WTC11 (cell line): ENCODE data around the gene GNG4. TPM values are rescaled to one million over a fixed set of nuclear protein-coding genes. Genes with fewer than 3 reads are reported as not detected.

Source experiments
- ATAC-seq: fragments of 200-7000 bp; cut with Tn5 transposase; 2 replicates; pipeline ENCODE4 v1.10.0; 2021; ENCODE audit warnings: mild to moderate bottlenecking, moderate library complexity
- CTCF ChIA-PET: fragments of 300-600 bp; sonication (Branson Sonifier 250); formaldehyde crosslinking; loops from one replicate; lab custom pipeline; 2021; ENCODE audit warnings: antibody characterized with exemption; lab: Charles Lee
- POLR2A ChIA-PET: fragments of 350-600 bp; sonication (Branson Sonifier 250); formaldehyde crosslinking; loops from one replicate; lab custom pipeline; 2021; ENCODE audit warnings: antibody characterized with exemption; lab: Charles Lee
- DNase-seq: peaks from one replicate; pipeline ENCODE4 v3.0.0; 2021; ENCODE audit warnings: low spot score
- H3K27ac Mint-ChIP-seq: 2 replicates; pipeline ENCODE4 v1.8.0; 2021; ENCODE audit warnings: mixed read lengths
- H3K27me3 Mint-ChIP-seq: 2 replicates; pipeline ENCODE4 v1.8.0; 2021; ENCODE audit warnings: low read depth, mild to moderate bottlenecking, moderate library complexity, mixed read lengths
- H3K36me3 Mint-ChIP-seq: 2 replicates; pipeline ENCODE4 v1.8.0; 2021; ENCODE audit warnings: mixed read lengths
- H3K4me1 Mint-ChIP-seq: 2 replicates; pipeline ENCODE4 v1.8.0; 2022; ENCODE audit warnings: mixed read lengths
- H3K4me3 Mint-ChIP-seq: 2 replicates; pipeline ENCODE4 v1.8.0; 2021; ENCODE audit warnings: mild to moderate bottlenecking, moderate library complexity, mixed read lengths
- H3K9me3 Mint-ChIP-seq: 2 replicates; pipeline ENCODE4 v1.8.0; 2021; ENCODE audit warnings: mixed read lengths
- CTCF ChIP-seq: fragments of 200-600 bp; IDR thresholded peaks from 2 replicates; pipeline ENCODE4 v1.8.0; 2022; ENCODE audit warnings: antibody characterized with exemption
- ESRRA ChIP-seq: sonication (generic); formaldehyde crosslinking; IDR thresholded peaks from 2 replicates; pipeline ENCODE4 v1.8.1; 2022; ENCODE audit warnings: mild to moderate bottlenecking, missing genetic modification reagents, borderline replicate concordance
- ETV6 ChIP-seq: sonication (generic); formaldehyde crosslinking; IDR thresholded peaks from 2 replicates; pipeline ENCODE4 v1.8.1; 2022; ENCODE audit warnings: mild to moderate bottlenecking, missing genetic modification reagents
- PRDM15 ChIP-seq: sonication (generic); formaldehyde crosslinking; IDR thresholded peaks from 2 replicates; pipeline ENCODE4 v1.8.0; 2022; ENCODE audit warnings: missing genetic modification reagents
- PREB ChIP-seq: sonication (generic); formaldehyde crosslinking; IDR thresholded peaks from 2 replicates; pipeline ENCODE4 v1.8.1; 2022; ENCODE audit warnings: mild to moderate bottlenecking, missing genetic modification reagents, moderate library complexity, borderline replicate concordance
- RELA ChIP-seq: sonication (generic); formaldehyde crosslinking; IDR thresholded peaks from 2 replicates; pipeline ENCODE4 v1.8.1; 2022; ENCODE audit warnings: missing genetic modification reagents, mild to moderate bottlenecking, borderline replicate concordance
- SMAD3 ChIP-seq: sonication (generic); formaldehyde crosslinking; IDR thresholded peaks from 2 replicates; pipeline ENCODE4 v1.8.0; 2022; ENCODE audit warnings: missing genetic modification reagents, mild to moderate bottlenecking, borderline replicate concordance
- ZNF281 ChIP-seq: sonication (generic); formaldehyde crosslinking; IDR thresholded peaks from 2 replicates; pipeline ENCODE4 v1.8.0; 2023; ENCODE audit warnings: mild to moderate bottlenecking, missing genetic modification reagents
- ZNF512 ChIP-seq: sonication (generic); formaldehyde crosslinking; IDR thresholded peaks from 2 replicates; pipeline ENCODE4 v1.8.1; 2022; ENCODE audit warnings: missing genetic modification reagents, borderline replicate concordance
- ZSCAN18 ChIP-seq: fragments of 250-450 bp; sonication (Bioruptor Pico); IDR thresholded peaks from 2 replicates; pipeline ENCODE4 v2.1.2; 2022; ENCODE audit warnings: mild to moderate bottlenecking, moderate library complexity
- total RNA-seq: library from RNA; stranded (reverse); gene quantifications from 3 replicates; pipeline ENCODE4 v1.2.3, GENCODE V29; 2021

The GNG4 gene
- total RNA-seq, 1 experiment from 2014 or later, result 38.3 TPM

GRCh38 chr1:235515844-235516512, 133.6 kb downstream of the GNG4 start (continued):
- TF ChIP-seq RELA (no peak), PRDM15 (CRISPR knock-in tag) (no peak), ETV6 (CRISPR knock-in tag) (no peak), SMAD3 (CRISPR knock-in tag) (no peak), ZSCAN18 (CRISPR knock-in tag) (no peak)

GRCh38 chr1:235513495-235514366, 135.9 kb downstream of the GNG4 start:
- Mint-ChIP-seq H3K27me3 (no peaks in the 10 kb centered on the region), H3K4me1 (no peaks in the 10 kb centered on the region), H3K4me3 (no peak overlapping the region), H3K36me3 (no peaks in the 10 kb centered on the region), H3K27ac (no peak overlapping the region), H3K9me3 (no peaks in the 10 kb centered on the region)
- no peak for DNase-seq
- POLR2A ChIA-PET, result interaction anchor here (0.6 kb wide), 2 partner anchors 237 to 1371 kb away, joined by 4 to 8 read pairs; no protein-coding TSS in a partner anchor
- CTCF ChIA-PET, result interaction anchor here (0.6 to 2.1 kb wide), 21 partner anchors 9 to 552 kb away, joined by 3 to 22 read pairs (median 4); partner anchors contain the start of gene B3GALNT2
- TF ChIP-seq CTCF, result peak; percentile 69
- TF ChIP-seq PREB, result no peak
- peak; percentile 46 for ATAC-seq

- POLR2A ChIA-PET, result interaction anchor here (0.7 kb wide), 1 partner anchor 244 kb away, joined by 3 read pairs; no protein-coding TSS in a partner anchor
- TF ChIP-seq ZSCAN18 (CRISPR knock-in tag) (no peak), ESRRA (no peak), ZNF281 (CRISPR knock-in tag) (no peak), ZNF512 (CRISPR knock-in tag) (no peak)
These were observed 137.9 kb downstream of the GNG4 start for GRCh38 chr1:235511470-235512240.

More at GRCh38 chr1:235511470-235512240, 137.9 kb downstream of the GNG4 start:
- no peaks in the 10 kb centered on the region for H3K27me3 Mint-ChIP-seq
- CTCF ChIA-PET, result interaction anchor here (1.0 to 1.7 kb wide), 7 partner anchors 22 to 460 kb away, joined by 3 to 5 read pairs (median 3); no protein-coding TSS in a partner anchor
- ATAC-seq, result peak; percentile 71
- H3K4me3 Mint-ChIP-seq, result no peak overlapping the region
- H3K9me3 Mint-ChIP-seq, result no peaks in the 10 kb centered on the region
- H3K27ac Mint-ChIP-seq, result no peak overlapping the region
- no peaks in the 10 kb centered on the region for H3K36me3 Mint-ChIP-seq
- H3K4me1 Mint-ChIP-seq, result no peaks in the 10 kb centered on the region
- DNase-seq, result no peak
